Measurements from ENCODE around the gene BLTP2.
A peak's percentile ranks its signal among the peaks of the same experiment; 100 is the strongest.

GRCh38 chr17:28643983-28644786, 773 bp downstream of the BLTP2 start:
- TF ChIP-seq CTCF (IDR thresholded peaks at IDR 0.05), result peak; percentile 46 to 63 (median 56)
- TF ChIP-seq POLR2A (IDR thresholded peaks at IDR 0.05), result no peak
